HUES6 (cell line): ENCODE data around the gene PCDH9.

Experiments
- H3K27ac ChIP-seq: 2 replicates; pipeline ENCODE4 v1.7.0; 2013; ENCODE audit warnings: low read depth, mild to moderate bottlenecking, low read length, inconsistent platforms
- H3K27me3 ChIP-seq: 2 replicates; pipeline ENCODE4 v1.6.1; 2013; ENCODE audit warnings: low read length; ENCODE audit not compliant: control insufficient read depth, insufficient read depth
- H3K36me3 ChIP-seq: 2 replicates; pipeline ENCODE4 v1.6.1; 2013; ENCODE audit warnings: low read length; ENCODE audit not compliant: control insufficient read depth, insufficient read depth
- H3K4me1 ChIP-seq: 2 replicates; pipeline ENCODE4 v1.6.1; 2013; ENCODE audit warnings: low read length; ENCODE audit not compliant: control insufficient read depth, insufficient read depth
- H3K4me3 ChIP-seq: 2 replicates; pipeline ENCODE4 v1.5.1; 2013; ENCODE audit warnings: low read depth, low read length
- H3K9ac ChIP-seq: one replicate; pipeline ENCODE4 v1.6.1; 2013; ENCODE audit warnings: mild to moderate bottlenecking, low read length
- H3K9me3 ChIP-seq: 2 replicates; pipeline ENCODE4 v1.6.1; 2013; ENCODE audit warnings: low read depth, low read length; ENCODE audit not compliant: control insufficient read depth, insufficient read depth

The PCDH9 gene

GRCh38 chr13:67138970-67139369, 91.2 kb downstream of the PCDH9 start:
- no peak overlapping the region for H3K9ac ChIP-seq
- no peaks in the 10 kb centered on the region for H3K36me3 ChIP-seq
- H3K4me1 ChIP-seq: no peaks in the 10 kb centered on the region; the same call in 1 of the 2 replicates
- H3K9me3 ChIP-seq: no peaks in the 10 kb centered on the region
- no peaks in the 10 kb centered on the region for H3K27me3 ChIP-seq
- no peak overlapping the region for H3K4me3 ChIP-seq
- no peak overlapping the region for H3K27ac ChIP-seq

DNA sequence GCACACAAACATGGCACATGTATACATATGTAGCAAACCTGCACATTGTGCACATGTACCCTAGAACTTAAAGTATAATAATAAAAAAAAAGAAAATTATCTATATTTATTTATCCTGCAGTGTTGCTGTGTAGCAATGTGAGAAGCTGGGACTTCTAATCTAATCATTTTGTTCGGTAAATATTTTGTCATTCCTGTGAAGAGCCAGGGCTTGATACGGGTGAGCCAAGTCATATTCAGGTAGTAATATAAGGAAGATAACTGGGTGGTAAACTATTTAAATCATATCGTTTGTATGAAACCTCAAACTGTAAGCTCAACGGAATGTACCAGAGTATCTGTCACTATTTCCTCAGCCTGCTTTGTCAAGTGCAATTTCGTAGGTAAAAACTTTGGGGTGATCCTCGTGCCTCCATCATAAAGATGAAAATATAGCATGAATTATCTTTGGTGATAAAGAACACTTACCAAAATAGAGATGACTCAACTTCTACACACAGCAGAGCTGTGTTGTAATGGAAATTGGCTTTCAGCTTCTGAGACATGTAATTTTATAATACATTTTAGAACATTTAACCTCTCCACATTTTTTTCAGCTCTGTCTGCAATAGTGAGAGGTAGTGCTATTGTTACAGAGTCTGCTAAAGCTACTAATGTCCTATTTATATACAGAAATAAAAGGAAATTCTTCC, 92.9 kb downstream of the PCDH9 start:
- no peak overlapping the region for H3K9ac ChIP-seq
- H3K27ac ChIP-seq: no peak overlapping the region
- H3K4me1 ChIP-seq: no peaks in the 10 kb centered on the region
- no peaks in the 10 kb centered on the region for H3K9me3 ChIP-seq
- H3K36me3 ChIP-seq: no peaks in the 10 kb centered on the region
- no peaks in the 10 kb centered on the region for H3K27me3 ChIP-seq
- H3K4me3 ChIP-seq: no peak overlapping the region

- Histone ChIP-seq H3K27me3 (no peaks in the 10 kb centered on the region), H3K4me3 (no peak overlapping the region), H3K9ac (no peak overlapping the region), H3K4me1 (no peaks in the 10 kb centered on the region), H3K9me3 (no peaks in the 10 kb centered on the region), H3K36me3 (no peaks in the 10 kb centered on the region), H3K27ac (no peak overlapping the region)
These were observed 94.0 kb downstream of the PCDH9 start for GRCh38 chr13:67136157-67136556.

GRCh38 chr13:67135356-67135755, 94.8 kb downstream of the PCDH9 start:
- Histone ChIP-seq H3K27me3 (no peaks in the 10 kb centered on the region), H3K9me3 (no peaks in the 10 kb centered on the region), H3K27ac (no peak overlapping the region), H3K9ac (no peak overlapping the region), H3K4me3 (no peak overlapping the region), H3K4me1 (no peaks in the 10 kb centered on the region), H3K36me3 (no peaks in the 10 kb centered on the region)

DNA sequence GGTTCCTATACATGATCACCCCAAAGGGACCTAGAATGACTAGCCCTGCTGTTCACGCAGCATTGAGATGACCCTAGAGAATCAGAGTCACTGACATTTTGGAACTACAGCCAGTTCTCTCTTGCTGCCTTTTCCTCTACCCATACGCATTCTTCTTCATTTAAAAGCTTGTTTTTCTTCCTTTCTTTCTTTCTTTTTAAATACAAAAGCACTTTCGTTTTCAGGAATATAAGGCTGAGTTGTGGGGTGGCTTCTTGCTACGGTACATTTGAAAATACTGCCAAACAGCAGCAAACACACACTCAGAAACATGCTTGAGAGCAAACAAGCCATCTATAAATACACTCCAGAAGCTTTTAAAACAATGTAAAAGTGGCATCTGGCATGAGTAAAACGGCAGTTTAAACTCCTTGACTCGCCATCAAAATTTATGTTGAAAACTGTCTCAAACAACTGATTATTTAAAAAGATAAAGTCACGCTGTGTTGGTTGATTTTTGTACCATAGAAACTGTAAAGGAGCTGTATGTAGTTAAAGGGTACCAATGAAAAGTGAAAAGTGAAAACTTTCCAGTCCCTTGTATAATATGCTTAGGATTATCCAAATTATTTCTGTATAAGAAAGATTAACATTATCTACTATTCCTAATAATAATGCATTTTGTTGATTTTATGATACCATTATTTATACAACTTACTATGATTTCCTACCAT, 95.6 kb downstream of the PCDH9 start:
- no peak overlapping the region for H3K27ac ChIP-seq
- no peaks in the 10 kb centered on the region for H3K4me1 ChIP-seq
- no peaks in the 10 kb centered on the region for H3K9me3 ChIP-seq
- H3K36me3 ChIP-seq: no peaks in the 10 kb centered on the region
- no peaks in the 10 kb centered on the region for H3K27me3 ChIP-seq
- no peak overlapping the region for H3K4me3 ChIP-seq
- no peak overlapping the region for H3K9ac ChIP-seq

- Histone ChIP-seq H3K9me3 (no peaks in the 10 kb centered on the region), H3K27ac (no peak overlapping the region), H3K4me3 (no peak overlapping the region), H3K36me3 (no peaks in the 10 kb centered on the region), H3K27me3 (no peaks in the 10 kb centered on the region), H3K4me1 (no peaks in the 10 kb centered on the region), H3K9ac (no peak overlapping the region)
These were observed 96.7 kb downstream of the PCDH9 start for GRCh38 chr13:67133476-67133875.

GRCh38 chr13:67131393-67131792, 98.7 kb downstream of the PCDH9 start:
- H3K4me1 ChIP-seq: no peaks in the 10 kb centered on the region
- H3K36me3 ChIP-seq: no peaks in the 10 kb centered on the region
- no peak overlapping the region for H3K4me3 ChIP-seq
- H3K27ac ChIP-seq: no peak overlapping the region
- H3K9ac ChIP-seq: no peak overlapping the region
- no peaks in the 10 kb centered on the region for H3K27me3 ChIP-seq
- H3K9me3 ChIP-seq: no peaks in the 10 kb centered on the region

GRCh38 chr13:67130444-67130843, 99.7 kb downstream of the PCDH9 start:
- no peaks in the 10 kb centered on the region for H3K9me3 ChIP-seq
- no peak overlapping the region for H3K9ac ChIP-seq
- no peaks in the 10 kb centered on the region for H3K4me1 ChIP-seq
- no peak overlapping the region for H3K4me3 ChIP-seq
- H3K27ac ChIP-seq: no peak overlapping the region
- H3K36me3 ChIP-seq: no peaks in the 10 kb centered on the region
- no peaks in the 10 kb centered on the region for H3K27me3 ChIP-seq

- Histone ChIP-seq H3K4me1 (no peaks in the 10 kb centered on the region), H3K9ac (no peak overlapping the region), H3K4me3 (no peak overlapping the region), H3K27ac (no peak overlapping the region), H3K9me3 (no peaks in the 10 kb centered on the region), H3K27me3 (no peaks in the 10 kb centered on the region), H3K36me3 (no peaks in the 10 kb centered on the region)
These were observed 102.0 kb downstream of the PCDH9 start for GRCh38 chr13:67128136-67128535.

DNA sequence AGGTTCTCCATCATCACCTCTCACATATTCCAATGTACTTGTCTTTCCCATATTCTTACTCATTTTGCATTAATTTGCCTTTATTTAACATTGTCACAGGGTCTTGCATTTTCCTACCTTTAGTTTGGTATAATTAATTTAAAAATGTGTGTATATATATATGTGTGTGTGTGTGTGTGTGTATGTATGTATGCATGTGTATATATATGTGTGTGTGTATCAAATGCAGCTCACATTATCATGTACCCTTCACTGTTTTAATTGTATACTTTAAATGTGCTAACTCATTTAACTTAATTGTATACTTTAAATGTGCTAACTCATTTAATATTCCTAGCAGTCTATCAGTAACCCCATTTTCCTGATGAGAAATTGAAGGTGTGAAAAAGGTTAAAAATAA, 104.5 kb downstream of the PCDH9 start:
- Histone ChIP-seq H3K36me3 (no peaks in the 10 kb centered on the region), H3K9me3 (no peaks in the 10 kb centered on the region)

DNA sequence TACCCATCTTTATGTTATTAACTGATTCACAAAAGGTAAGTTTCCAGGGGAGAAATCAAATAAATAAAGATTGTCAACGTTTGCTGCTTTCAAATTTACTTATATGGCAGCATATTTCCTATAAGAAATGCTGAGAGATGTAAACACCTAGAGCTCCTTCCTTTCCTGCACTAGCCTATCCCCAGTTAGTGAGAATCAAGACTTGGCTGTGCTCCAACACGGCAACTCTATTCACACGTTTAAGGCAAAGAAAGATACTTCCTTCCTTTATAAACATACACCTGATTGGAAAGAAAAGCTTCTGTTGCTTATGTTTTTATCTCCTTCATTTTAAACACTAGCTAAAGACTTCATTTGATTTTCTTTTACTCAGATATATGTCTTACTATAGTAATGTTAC, 107.0 kb downstream of the PCDH9 start:
- Histone ChIP-seq H3K4me1 (no peaks in the 10 kb centered on the region), H3K36me3 (no peaks in the 10 kb centered on the region), H3K9ac (no peak overlapping the region), H3K27ac (no peak overlapping the region), H3K4me3 (no peak overlapping the region), H3K9me3 (no peaks in the 10 kb centered on the region), H3K27me3 (no peaks in the 10 kb centered on the region)

More for the DNA sequence above, 104.5 kb downstream of the PCDH9 start:
- no peaks in the 10 kb centered on the region for H3K27me3 ChIP-seq
- H3K4me1 ChIP-seq: no peaks in the 10 kb centered on the region
- no peak overlapping the region for H3K27ac ChIP-seq
- no peak overlapping the region for H3K9ac ChIP-seq
- H3K4me3 ChIP-seq: no peak overlapping the region
